Measurements from ENCODE around the gene ALDH4A1. TPM values are rescaled to one million over a fixed set of nuclear protein-coding genes. Genes with fewer than 3 reads are reported as not detected.

ALDH4A1 gene
- total and polyA plus RNA-seq, 4 donors, result 162 to 424 (median 244) TPM

DNA sequence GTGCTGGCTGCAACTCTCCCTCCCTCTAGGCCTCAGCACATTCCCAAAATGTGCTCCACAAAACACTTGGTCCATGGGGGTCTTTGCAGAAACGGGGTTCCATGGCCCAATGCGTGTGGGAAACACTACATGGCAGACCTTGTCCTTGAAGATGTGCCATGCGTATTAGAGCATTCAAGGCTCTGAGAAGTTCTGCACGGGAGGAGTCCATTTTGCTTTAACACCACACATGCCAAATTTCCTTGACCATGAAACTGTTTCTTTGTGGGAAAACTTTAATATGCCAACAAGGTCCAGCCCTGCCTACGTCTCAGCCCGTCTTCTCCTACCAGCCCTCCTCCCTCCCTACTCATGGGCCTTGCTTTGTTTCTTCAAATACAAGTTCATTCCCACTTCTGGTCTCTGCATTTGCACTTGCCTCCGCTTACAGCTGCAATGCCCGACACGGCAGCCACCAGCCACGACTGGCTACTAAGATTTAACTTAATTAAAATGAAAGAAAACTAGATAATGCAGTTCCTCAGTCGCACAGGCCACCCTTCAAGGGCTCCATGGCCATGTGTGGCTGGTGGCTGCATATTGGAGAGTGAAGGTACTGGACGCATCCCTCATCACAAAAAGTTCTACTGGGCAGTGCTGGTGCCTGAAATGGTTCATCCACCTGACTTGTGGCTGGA is 23.7 kb downstream of the ALDH4A1 start (continued):
- TF ChIP-seq, protein P1, sequence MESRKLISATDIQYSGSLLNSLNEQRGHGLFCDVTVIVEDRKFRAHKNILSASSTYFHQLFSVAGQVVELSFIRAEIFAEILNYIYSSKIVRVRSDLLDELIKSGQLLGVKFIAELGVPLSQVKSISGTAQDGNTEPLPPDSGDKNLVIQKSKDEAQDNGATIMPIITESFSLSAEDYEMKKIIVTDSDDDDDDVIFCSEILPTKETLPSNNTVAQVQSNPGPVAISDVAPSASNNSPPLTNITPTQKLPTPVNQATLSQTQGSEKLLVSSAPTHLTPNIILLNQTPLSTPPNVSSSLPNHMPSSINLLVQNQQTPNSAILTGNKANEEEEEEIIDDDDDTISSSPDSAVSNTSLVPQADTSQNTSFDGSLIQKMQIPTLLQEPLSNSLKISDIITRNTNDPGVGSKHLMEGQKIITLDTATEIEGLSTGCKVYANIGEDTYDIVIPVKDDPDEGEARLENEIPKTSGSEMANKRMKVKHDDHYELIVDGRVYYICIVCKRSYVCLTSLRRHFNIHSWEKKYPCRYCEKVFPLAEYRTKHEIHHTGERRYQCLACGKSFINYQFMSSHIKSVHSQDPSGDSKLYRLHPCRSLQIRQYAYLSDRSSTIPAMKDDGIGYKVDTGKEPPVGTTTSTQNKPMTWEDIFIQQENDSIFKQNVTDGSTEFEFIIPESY (IDR thresholded peaks at IDR 0.05), result no peak

GRCh38 chr1:18877282-18877681 is 25.1 kb downstream of the ALDH4A1 start:
- no peak for DNase-seq (ENCODE audit: low spot score)
- no peaks in the 10 kb centered on the region for H3K9me3 ChIP-seq (ENCODE audit: control insufficient read depth in 4 of 4, low read length in 3 of 4)
- H3K36me3 ChIP-seq (ENCODE audit: control insufficient read depth in 4 of 4, insufficient read depth in 3 of 4, low read depth in 1 of 4, low read length in 3 of 4), result peaks cover 19 to 79% (median 43%) of the 10 kb centered on the region in 4 donors
- H3K4me1 ChIP-seq (ENCODE audit: control insufficient read depth in 4 of 4, insufficient read depth in 4 of 4, low read length in 3 of 4), result peaks cover 0 to 14% (median 2%) of the 10 kb centered on the region in 4 donors
- no peak overlapping the region for H3K27ac ChIP-seq (ENCODE audit: low read depth in 1 of 2, low read length in 2 of 2)
- H3K9ac ChIP-seq (ENCODE audit: low read depth in 1 of 2, low read length in 2 of 2), result no peak overlapping the region
- WGBS, result 93% methylated on average over 35 of the region's 35 CpGs
- no peak for TF ChIP-seq HNF4A (conservative IDR thresholded peaks at IDR 0.05)
- no peak for TF ChIP-seq JUND (IDR thresholded peaks at IDR 0.05)
- no peak for TF ChIP-seq FOXA1 (IDR thresholded peaks at IDR 0.05)
- no peak for TF ChIP-seq HNF4G (IDR thresholded peaks at IDR 0.05)
- TF ChIP-seq EGR1 (IDR thresholded peaks at IDR 0.05; ENCODE audit: low read depth in 2 of 2), result no peak
- TF ChIP-seq SP1 (IDR thresholded peaks at IDR 0.05), result no peak
- H3K27me3 ChIP-seq (ENCODE audit: control insufficient read depth in 4 of 4, insufficient read depth in 4 of 4, low read length in 3 of 4), result no peaks in the 10 kb centered on the region
- H3K4me3 ChIP-seq (ENCODE audit: low read depth in 1 of 3, low read length in 3 of 3), result no peak overlapping the region

DNA sequence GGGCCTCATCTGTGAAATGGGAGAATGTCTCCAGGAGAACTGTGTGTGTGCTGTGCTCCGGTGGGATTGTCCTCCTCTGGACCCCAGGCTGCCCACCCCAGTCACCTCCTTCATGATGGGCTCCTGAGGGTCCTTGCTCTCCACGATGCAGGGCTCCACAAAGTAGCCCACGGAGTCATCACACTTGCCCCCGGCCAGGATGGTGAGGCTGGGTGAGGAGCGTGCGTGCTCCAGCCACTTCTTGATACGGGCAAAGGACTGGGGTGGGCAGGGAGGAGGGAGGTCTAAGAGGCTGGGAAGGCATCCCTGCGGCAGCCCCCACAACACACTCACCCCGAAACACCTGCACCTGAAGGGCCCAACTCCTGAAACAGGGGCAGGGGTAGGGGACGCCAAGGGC is 26.1 kb downstream of the ALDH4A1 start:
- Histone ChIP-seq H3K4me1 (ENCODE audit: control insufficient read depth in 4 of 4, insufficient read depth in 4 of 4, low read length in 3 of 4) (peaks cover 0 to 17% (median 2%) of the 10 kb centered on the region in 4 donors), H3K4me3 (ENCODE audit: low read depth in 1 of 3, low read length in 3 of 3) (no peak overlapping the region), H3K27ac (ENCODE audit: low read depth in 1 of 2, low read length in 2 of 2) (no peak overlapping the region), H3K9ac (ENCODE audit: low read depth in 1 of 2, low read length in 2 of 2) (no peak overlapping the region), H3K27me3 (ENCODE audit: control insufficient read depth in 4 of 4, insufficient read depth in 4 of 4, low read length in 3 of 4) (no peaks in the 10 kb centered on the region), H3K36me3 (ENCODE audit: control insufficient read depth in 4 of 4, insufficient read depth in 3 of 4, low read depth in 1 of 4, low read length in 3 of 4) (peaks cover 10 to 77% (median 38%) of the 10 kb centered on the region in 4 donors), H3K9me3 (ENCODE audit: control insufficient read depth in 4 of 4, low read length in 3 of 4) (no peaks in the 10 kb centered on the region)
- 92% methylated on average over 10 of the region's 10 CpGs for WGBS
- DNase-seq (ENCODE audit: low spot score), result no peak
- no peak for TF ChIP-seq JUND (IDR thresholded peaks at IDR 0.05)
- no peak for TF ChIP-seq EGR1 (IDR thresholded peaks at IDR 0.05; ENCODE audit: low read depth in 2 of 2)
- TF ChIP-seq NR2F2 (IDR thresholded peaks at IDR 0.05), result no peak
- TF ChIP-seq FOXA2 (IDR thresholded peaks at IDR 0.05), result no peak
- no peak for TF ChIP-seq REST (IDR thresholded peaks at IDR 0.05)
- TF ChIP-seq HNF4G (IDR thresholded peaks at IDR 0.05), result no peak
- TF ChIP-seq RAD21 (IDR thresholded peaks at IDR 0.05), result no peak
- TF ChIP-seq, protein P1 (IDR thresholded peaks at IDR 0.05), result no peak
- TF ChIP-seq, protein P2, sequence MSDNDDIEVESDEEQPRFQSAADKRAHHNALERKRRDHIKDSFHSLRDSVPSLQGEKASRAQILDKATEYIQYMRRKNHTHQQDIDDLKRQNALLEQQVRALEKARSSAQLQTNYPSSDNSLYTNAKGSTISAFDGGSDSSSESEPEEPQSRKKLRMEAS (IDR thresholded peaks at IDR 0.05), result no peak
- TF ChIP-seq YY1 (IDR thresholded peaks at IDR 0.05), result no peak
- no peak for TF ChIP-seq FOXA1 (IDR thresholded peaks at IDR 0.05)
- no peak for TF ChIP-seq CTCF (IDR thresholded peaks at IDR 0.05; ENCODE audit: low read depth, low read length, missing input control)
- TF ChIP-seq TAF1 (conservative IDR thresholded peaks at IDR 0.05), result no peak
- no peak for TF ChIP-seq HNF4A (conservative IDR thresholded peaks at IDR 0.05)
- no peak for TF ChIP-seq RXRA (IDR thresholded peaks at IDR 0.05)

Data from liver (tissue), 9 donors.